AG10803 (cell line): Measurements from ENCODE around the gene AIF1.

Experiments
- DNase-seq: peaks from one replicate; pipeline ENCODE4 v3.0.0; 2010; ENCODE audit warnings: low read depth
- H3K4me3 ChIP-seq: 2 replicates; pipeline ENCODE4 v1.5.1; 2011; ENCODE audit warnings: mild to moderate bottlenecking, low read length, control low read depth
- TF ChIP-seq, protein P1 (sequence below): conservative IDR thresholded peaks from 2 replicates; pipeline ENCODE4 v1.5.1; 2011; ENCODE audit warnings: mild to moderate bottlenecking, low read length, control low read depth, inconsistent platforms

Gene AIF1

DNA sequence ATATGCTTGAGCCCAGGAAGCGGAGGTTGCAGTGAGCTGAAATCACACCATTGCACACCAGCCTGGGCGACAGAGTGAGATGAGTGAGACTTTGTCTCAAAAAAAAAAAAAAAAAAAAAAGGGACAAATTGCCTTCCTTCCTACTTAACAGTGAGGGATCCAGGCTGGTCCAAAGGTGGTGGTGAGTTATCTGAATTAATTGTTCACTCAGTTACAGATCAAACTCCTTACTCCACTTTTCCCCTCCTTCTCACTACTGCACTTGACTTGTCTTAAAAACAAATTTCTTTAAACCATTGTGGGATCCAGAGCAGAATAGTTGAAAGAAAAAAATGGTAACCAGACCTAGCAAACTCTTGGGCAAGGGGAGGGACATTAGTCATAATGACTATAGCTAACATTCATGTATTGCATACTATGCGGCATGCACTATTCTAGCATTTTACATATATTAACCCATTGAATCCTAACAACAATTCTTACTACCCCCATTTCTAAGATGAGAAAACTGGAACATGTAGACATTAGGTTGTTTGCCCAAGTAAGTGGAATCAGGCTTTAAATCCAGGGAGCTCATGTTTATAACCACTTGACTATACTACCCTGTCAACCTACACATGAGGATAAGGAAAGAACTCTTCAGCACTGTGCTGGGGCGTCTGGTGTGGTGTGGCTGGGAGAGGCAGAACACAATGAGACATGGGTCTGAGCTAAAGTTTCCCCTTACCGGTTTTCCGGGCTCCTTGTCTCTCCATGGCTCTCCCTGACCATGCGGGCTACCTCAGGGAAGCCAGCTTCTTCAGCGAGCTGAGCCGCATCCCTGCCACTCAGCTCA lies 48.3 kb downstream of the AIF1 start:
- DNase-seq, result no peak
- H3K4me3 ChIP-seq, result peak overlapping the region; percentile 98
- TF ChIP-seq, protein P1, sequence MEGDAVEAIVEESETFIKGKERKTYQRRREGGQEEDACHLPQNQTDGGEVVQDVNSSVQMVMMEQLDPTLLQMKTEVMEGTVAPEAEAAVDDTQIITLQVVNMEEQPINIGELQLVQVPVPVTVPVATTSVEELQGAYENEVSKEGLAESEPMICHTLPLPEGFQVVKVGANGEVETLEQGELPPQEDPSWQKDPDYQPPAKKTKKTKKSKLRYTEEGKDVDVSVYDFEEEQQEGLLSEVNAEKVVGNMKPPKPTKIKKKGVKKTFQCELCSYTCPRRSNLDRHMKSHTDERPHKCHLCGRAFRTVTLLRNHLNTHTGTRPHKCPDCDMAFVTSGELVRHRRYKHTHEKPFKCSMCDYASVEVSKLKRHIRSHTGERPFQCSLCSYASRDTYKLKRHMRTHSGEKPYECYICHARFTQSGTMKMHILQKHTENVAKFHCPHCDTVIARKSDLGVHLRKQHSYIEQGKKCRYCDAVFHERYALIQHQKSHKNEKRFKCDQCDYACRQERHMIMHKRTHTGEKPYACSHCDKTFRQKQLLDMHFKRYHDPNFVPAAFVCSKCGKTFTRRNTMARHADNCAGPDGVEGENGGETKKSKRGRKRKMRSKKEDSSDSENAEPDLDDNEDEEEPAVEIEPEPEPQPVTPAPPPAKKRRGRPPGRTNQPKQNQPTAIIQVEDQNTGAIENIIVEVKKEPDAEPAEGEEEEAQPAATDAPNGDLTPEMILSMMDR, result no peak

DNA sequence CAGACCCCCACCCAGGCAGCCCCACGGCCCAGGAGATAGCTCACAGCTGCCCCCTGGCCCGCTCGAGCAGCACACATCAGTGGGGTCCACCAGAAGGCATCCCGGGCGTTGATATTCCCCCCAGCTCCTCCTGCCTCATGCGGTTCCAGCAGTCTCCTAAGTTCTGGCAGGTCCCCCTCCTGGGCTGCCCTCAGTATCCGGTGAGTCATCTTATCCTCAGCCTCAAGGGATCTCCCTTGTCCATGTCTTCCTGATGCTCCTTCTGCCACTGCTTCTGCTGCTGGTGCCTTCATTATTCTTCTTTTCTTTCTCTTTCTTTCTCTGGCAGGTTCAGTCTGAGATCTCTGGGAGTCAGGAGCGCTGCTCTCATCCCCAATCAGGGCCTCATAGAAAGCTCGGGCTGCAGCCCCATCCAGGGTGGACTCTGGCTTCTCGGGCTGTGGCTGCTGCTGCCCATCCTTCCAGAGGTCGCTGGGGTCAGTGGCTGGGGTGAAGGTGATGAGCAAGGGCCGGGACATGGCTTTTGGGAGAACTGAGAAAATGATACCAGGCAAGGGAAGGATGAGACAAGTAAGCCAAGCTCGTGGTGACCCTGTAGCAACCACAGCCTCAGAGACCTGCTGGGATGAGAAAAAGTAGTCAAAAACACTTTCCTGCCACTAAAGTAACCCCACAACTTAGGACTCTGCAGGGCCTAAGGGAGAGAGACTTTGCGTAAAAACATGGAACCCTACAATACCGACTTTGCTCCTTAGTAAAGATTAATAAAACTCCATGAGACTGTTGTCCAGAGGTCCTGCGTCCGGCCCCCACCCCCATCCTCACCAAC lies 49.1 kb downstream of the AIF1 start:
- TF ChIP-seq, protein P1, result no peak
- DNase-seq, result peak; percentile 80
- H3K4me3 ChIP-seq, result peak overlapping the region; percentile 98

GRCh38 chr6:31664790-31665500 lies 49.9 kb downstream of the AIF1 start, which contains the start of gene GPANK1:
GPANK1 (minus strand) TSS chr6:31664997; CDS start chr6:31664478, 519 bp downstream.
- peak within 1 kb of the TSS; percentile 98 for H3K4me3 ChIP-seq
- peak; percentile 95 for DNase-seq
- TF ChIP-seq, protein P1, result no peak

GRCh38 chr6:31665501-31666336 lies 50.7 kb downstream of the AIF1 start, which contains the start of gene CSNK2B:
CSNK2B (plus strand) TSS chr6:31666080; CDS start chr6:31666832, 752 bp downstream.
- peak within 1 kb of the TSS; percentile 98 for H3K4me3 ChIP-seq
- TF ChIP-seq, protein P1, result no peak; the same call in 1 of the 2 replicates
- peak; percentile 96 for DNase-seq

- TF ChIP-seq, protein P1, result no peak
- H3K4me3 ChIP-seq, result peak overlapping the region; percentile 98
- no peak for DNase-seq
Observed at GRCh38 chr6:31666337-31666965, 51.4 kb downstream of the AIF1 start.
